Esophagus mucosa (tissue), 1 donor: ENCODE data around the gene IQSEC3. TPM values are rescaled to one million over a fixed set of nuclear protein-coding genes. Genes with fewer than 3 reads are reported as not detected.

ENCODE experiments used
- ATAC-seq: fragments of 200-7000 bp; cut with Tn5 transposase; one replicate; pipeline ENCODE4 v1.9.1; 2020
- total RNA-seq: library from RNA; stranded (reverse); gene quantifications from one replicate; pipeline ENCODE4 v1.2.4, GENCODE V29; 2023
- donor health status: DM: yes; HTN: yes; CAD: no.

IQSEC3 gene
- total RNA-seq, 1 donor from 2014 or later: 0.28 TPM

- no peak for ATAC-seq
Observed at GRCh38 chr12:166425-167075, 100.0 kb downstream of the IQSEC3 start.

- ATAC-seq: peak; percentile 30
Observed at GRCh38 chr12:167959-168600, 101.5 kb downstream of the IQSEC3 start.

- ATAC-seq: no peak
Observed at GRCh38 chr12:168763-169525, 102.4 kb downstream of the IQSEC3 start.

- ATAC-seq: no peak
Observed at GRCh38 chr12:169528-170370, 103.2 kb downstream of the IQSEC3 start.

- no peak for ATAC-seq
Observed at GRCh38 chr12:170371-171225, 104.0 kb downstream of the IQSEC3 start.

GRCh38 chr12:171276-171675, 104.7 kb downstream of the IQSEC3 start:
- no peak for ATAC-seq

- peak; percentile 48 for ATAC-seq
Observed at GRCh38 chr12:171743-172676, 105.4 kb downstream of the IQSEC3 start.

GRCh38 chr12:172732-173161, 106.2 kb downstream of the IQSEC3 start:
- ATAC-seq: no peak

GRCh38 chr12:174124-174523, 107.6 kb downstream of the IQSEC3 start:
- no peak for ATAC-seq

- no peak for ATAC-seq
Observed at GRCh38 chr12:174596-174995, 108.0 kb downstream of the IQSEC3 start.

GRCh38 chr12:175250-175649, 108.7 kb downstream of the IQSEC3 start:
- ATAC-seq: no peak

GRCh38 chr12:175759-176158, 109.2 kb downstream of the IQSEC3 start:
- ATAC-seq: no peak

GRCh38 chr12:176321-177181, 110.0 kb downstream of the IQSEC3 start:
- peak; percentile 60 for ATAC-seq

- ATAC-seq: no peak
Observed at GRCh38 chr12:177336-177979, 110.9 kb downstream of the IQSEC3 start.

GRCh38 chr12:177980-178828, 111.6 kb downstream of the IQSEC3 start:
- no peak for ATAC-seq

- ATAC-seq: no peak
Observed at GRCh38 chr12:178829-179109, 112.2 kb downstream of the IQSEC3 start.

GRCh38 chr12:179131-179884, 112.7 kb downstream of the IQSEC3 start:
- ATAC-seq: no peak

- ATAC-seq: no peak
Observed at GRCh38 chr12:179885-180284, 113.3 kb downstream of the IQSEC3 start.
